WTC11 (cell line): Measurements from ENCODE around the gene MET. TPM values are rescaled to one million over a fixed set of nuclear protein-coding genes. Genes with fewer than 3 reads are reported as not detected.
A peak's percentile ranks its signal among the peaks of the same experiment; 100 is the strongest.

Source experiments
- ATAC-seq: fragments of 200-7000 bp; cut with Tn5 transposase; 2 replicates; pipeline ENCODE4 v1.10.0; 2021; ENCODE audit warnings: mild to moderate bottlenecking, moderate library complexity
- CTCF ChIA-PET: fragments of 300-600 bp; sonication (Branson Sonifier 250); formaldehyde crosslinking; loops from one replicate; lab custom pipeline; 2021; ENCODE audit warnings: antibody characterized with exemption; lab: Charles Lee
- POLR2A ChIA-PET: fragments of 350-600 bp; sonication (Branson Sonifier 250); formaldehyde crosslinking; loops from one replicate; lab custom pipeline; 2021; ENCODE audit warnings: antibody characterized with exemption; lab: Charles Lee
- DNase-seq: peaks from one replicate; pipeline ENCODE4 v3.0.0; 2021; ENCODE audit warnings: low spot score
- H3K27ac Mint-ChIP-seq: 2 replicates; pipeline ENCODE4 v1.8.0; 2021; ENCODE audit warnings: mixed read lengths
- H3K27me3 Mint-ChIP-seq: 2 replicates; pipeline ENCODE4 v1.8.0; 2021; ENCODE audit warnings: low read depth, mild to moderate bottlenecking, moderate library complexity, mixed read lengths
- H3K36me3 Mint-ChIP-seq: 2 replicates; pipeline ENCODE4 v1.8.0; 2021; ENCODE audit warnings: mixed read lengths
- H3K4me1 Mint-ChIP-seq: 2 replicates; pipeline ENCODE4 v1.8.0; 2022; ENCODE audit warnings: mixed read lengths
- H3K4me3 Mint-ChIP-seq: 2 replicates; pipeline ENCODE4 v1.8.0; 2021; ENCODE audit warnings: mild to moderate bottlenecking, moderate library complexity, mixed read lengths
- H3K9me3 Mint-ChIP-seq: 2 replicates; pipeline ENCODE4 v1.8.0; 2021; ENCODE audit warnings: mixed read lengths
- ETV6 ChIP-seq: sonication (generic); formaldehyde crosslinking; IDR thresholded peaks from 2 replicates; pipeline ENCODE4 v1.8.1; 2022; ENCODE audit warnings: mild to moderate bottlenecking, missing genetic modification reagents
- FOXJ3 ChIP-seq: sonication (generic); formaldehyde crosslinking; IDR thresholded peaks from 2 replicates; pipeline ENCODE4 v1.9.0; 2021; ENCODE audit warnings: missing genetic modification reagents, mild to moderate bottlenecking, borderline replicate concordance
- FOXP1 ChIP-seq: sonication (generic); formaldehyde crosslinking; IDR thresholded peaks from 2 replicates; pipeline ENCODE4 v1.8.0; 2022; ENCODE audit warnings: missing genetic modification reagents, mild to moderate bottlenecking, moderate library complexity, borderline replicate concordance
- HMGA2 ChIP-seq: fragments of 250-450 bp; sonication (Bioruptor Pico); IDR thresholded peaks from 2 replicates; pipeline ENCODE4 v1.4.0; 2021; ENCODE audit warnings: mild to moderate bottlenecking, moderate library complexity
- MYBL2 ChIP-seq: sonication (generic); formaldehyde crosslinking; IDR thresholded peaks from 2 replicates; pipeline ENCODE4 v1.8.1; 2023; ENCODE audit warnings: mild to moderate bottlenecking, moderate library complexity, missing genetic modification reagents
- OVOL2 ChIP-seq: fragments of 250-450 bp; sonication (Bioruptor Pico); IDR thresholded peaks from 2 replicates; pipeline ENCODE4 v1.9.0; 2021; ENCODE audit warnings: mild to moderate bottlenecking, borderline replicate concordance
- SMAD4 ChIP-seq: sonication (generic); formaldehyde crosslinking; IDR thresholded peaks from 2 replicates; pipeline ENCODE4 v1.8.0; 2022; ENCODE audit warnings: mild to moderate bottlenecking, missing genetic modification reagents
- ZNF138 ChIP-seq: sonication (generic); formaldehyde crosslinking; conservative IDR thresholded peaks from 2 replicates; pipeline ENCODE4 v1.8.1; 2022; ENCODE audit warnings: mild to moderate bottlenecking, moderate library complexity, missing genetic modification reagents
- ZNF423 ChIP-seq: fragments of 250-450 bp; sonication (Bioruptor Pico); IDR thresholded peaks from 2 replicates; pipeline ENCODE4 v2.1.2; 2022; ENCODE audit warnings: mild to moderate bottlenecking, moderate library complexity
- total RNA-seq: library from RNA; stranded (reverse); gene quantifications from 3 replicates; pipeline ENCODE4 v1.2.3, GENCODE V29; 2021
- TF ChIP-seq, protein P1 (sequence below): sonication (generic); formaldehyde crosslinking; IDR thresholded peaks from 2 replicates; pipeline ENCODE4 v1.8.1; 2022; ENCODE audit warnings: mild to moderate bottlenecking, moderate library complexity, missing genetic modification reagents
- TF ChIP-seq, protein P2 (sequence below): fragments of 250-450 bp; sonication (Bioruptor Pico); IDR thresholded peaks from 2 replicates; pipeline ENCODE4 v1.9.0; 2021; ENCODE audit warnings: moderate library complexity, mild to moderate bottlenecking, inconsistent platforms, borderline replicate concordance
- TF ChIP-seq, protein P3 (sequence below): fragments of 250-450 bp; sonication (Bioruptor Pico); conservative IDR thresholded peaks from 2 replicates; pipeline ENCODE4 v1.9.0; 2021; ENCODE audit warnings: mild to moderate bottlenecking
- TF ChIP-seq, protein P4 (sequence below): sonication (generic); formaldehyde crosslinking; IDR thresholded peaks from 2 replicates; pipeline ENCODE4 v1.8.1; 2022; ENCODE audit warnings: missing genetic modification reagents, borderline replicate concordance
- TF ChIP-seq, protein P5 (sequence below): fragments of 250-450 bp; sonication (Bioruptor Pico); IDR thresholded peaks from 2 replicates; pipeline ENCODE4 v1.9.0; 2021; ENCODE audit warnings: mild to moderate bottlenecking

Gene MET
- total RNA-seq, 1 experiment from 2014 or later, result 9.4 TPM

DNA sequence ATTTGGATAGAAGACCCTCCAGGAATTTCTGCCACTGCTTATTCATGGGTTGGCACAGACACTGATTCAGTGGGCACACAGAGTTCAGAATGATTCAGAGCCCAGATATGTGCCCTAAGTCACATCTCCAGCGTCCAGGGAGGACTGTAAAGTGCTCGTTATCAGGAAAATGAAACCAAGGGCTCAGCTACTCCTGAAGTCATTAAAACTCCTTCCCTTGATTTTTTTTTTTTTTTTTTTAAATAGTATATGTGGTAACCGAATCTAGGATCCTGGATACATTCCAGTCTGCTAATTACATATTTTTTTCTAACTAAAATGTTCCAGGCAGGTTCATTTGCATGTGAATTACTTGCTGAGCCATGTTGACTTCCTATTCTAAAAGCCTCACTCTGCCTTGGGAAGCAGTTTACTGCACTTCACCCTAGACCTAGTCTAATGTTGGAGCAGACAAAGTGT is 34.7 kb downstream of the MET start (continued):
- TF ChIP-seq, protein P1, sequence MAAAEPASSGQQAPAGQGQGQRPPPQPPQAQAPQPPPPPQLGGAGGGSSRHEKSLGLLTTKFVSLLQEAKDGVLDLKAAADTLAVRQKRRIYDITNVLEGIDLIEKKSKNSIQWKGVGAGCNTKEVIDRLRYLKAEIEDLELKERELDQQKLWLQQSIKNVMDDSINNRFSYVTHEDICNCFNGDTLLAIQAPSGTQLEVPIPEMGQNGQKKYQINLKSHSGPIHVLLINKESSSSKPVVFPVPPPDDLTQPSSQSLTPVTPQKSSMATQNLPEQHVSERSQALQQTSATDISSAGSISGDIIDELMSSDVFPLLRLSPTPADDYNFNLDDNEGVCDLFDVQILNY (CRISPR knock-in tag), result no peak

DNA sequence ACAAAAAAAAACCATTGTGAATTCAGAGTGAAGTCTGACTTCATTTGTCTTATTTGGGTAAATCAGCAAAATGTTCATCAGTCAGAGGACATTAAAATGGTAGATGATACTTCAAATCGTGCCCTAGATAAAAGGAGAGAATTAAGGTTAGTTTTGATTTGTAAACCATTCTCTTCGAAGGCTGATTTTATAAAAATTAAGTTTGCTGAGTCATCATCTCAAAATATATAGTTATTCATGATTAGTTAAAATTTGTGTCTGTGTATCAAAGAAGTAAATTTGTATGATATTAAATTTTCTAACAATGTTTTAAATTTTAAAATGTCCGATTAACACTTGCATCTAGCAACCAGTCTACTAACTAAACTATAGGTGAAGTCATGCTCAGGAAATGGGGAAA is 35.3 kb downstream of the MET start:
- Mint-ChIP-seq H3K27ac (peak overlapping the region; percentile 61; the same call in 1 of the 2 replicates), H3K4me3 (no peak overlapping the region), H3K27me3 (no peaks in the 10 kb centered on the region; the same call in 1 of the 2 replicates), H3K36me3 (no peaks in the 10 kb centered on the region), H3K4me1 (peaks cover 45% of the 10 kb centered on the region), H3K9me3 (no peaks in the 10 kb centered on the region)
- ChIA-PET POLR2A (no interaction called here), CTCF (no interaction called here)
- DNase-seq (no peak), ATAC-seq (no peak)
- TF ChIP-seq, protein P2, sequence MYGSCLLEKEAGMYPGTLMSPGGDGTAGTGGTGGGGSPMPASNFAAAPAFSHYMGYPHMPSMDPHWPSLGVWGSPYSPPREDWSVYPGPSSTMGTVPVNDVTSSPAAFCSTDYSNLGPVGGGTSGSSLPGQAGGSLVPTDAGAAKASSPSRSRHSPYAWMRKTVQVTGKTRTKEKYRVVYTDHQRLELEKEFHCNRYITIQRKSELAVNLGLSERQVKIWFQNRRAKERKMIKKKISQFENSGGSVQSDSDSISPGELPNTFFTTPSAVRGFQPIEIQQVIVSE (CRISPR knock-in tag), result no peak
- TF ChIP-seq, protein P3, sequence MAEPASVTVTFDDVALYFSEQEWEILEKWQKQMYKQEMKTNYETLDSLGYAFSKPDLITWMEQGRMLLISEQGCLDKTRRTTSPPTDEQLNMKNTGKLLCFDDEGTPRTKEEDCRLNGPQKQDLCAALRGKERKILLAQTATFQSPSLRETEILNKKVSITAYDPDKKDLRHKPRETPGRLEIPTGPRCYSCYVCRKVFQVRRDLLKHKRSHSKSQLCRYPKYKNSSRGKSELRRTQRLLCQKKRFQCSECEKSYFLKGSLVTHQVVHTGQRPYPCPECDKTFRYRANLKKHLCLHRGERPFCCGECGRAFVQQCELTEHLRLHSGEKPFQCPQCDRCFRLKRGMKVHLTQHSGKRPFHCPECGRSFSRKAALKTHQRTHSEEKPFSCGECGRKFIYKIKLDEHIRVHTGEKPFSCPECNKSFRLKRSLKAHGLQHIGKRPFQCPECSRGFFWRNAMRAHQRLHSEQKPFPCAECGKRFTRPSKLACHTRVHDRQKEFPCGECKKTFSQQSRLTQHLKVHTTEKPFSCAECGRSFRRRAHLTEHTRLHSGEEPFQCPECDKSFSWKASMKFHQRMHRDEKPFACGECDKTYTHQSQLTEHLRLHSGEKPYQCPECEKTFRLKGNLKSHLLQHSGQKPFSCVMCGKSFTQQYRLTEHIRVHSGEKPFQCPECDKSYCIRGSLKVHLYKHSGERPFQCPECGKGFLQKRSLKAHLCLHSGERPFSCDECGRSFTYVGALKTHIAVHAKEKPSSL (CRISPR knock-in tag), result no peak
- no peak for TF ChIP-seq HMGA2 (CRISPR knock-in tag)
- TF ChIP-seq, protein P4, sequence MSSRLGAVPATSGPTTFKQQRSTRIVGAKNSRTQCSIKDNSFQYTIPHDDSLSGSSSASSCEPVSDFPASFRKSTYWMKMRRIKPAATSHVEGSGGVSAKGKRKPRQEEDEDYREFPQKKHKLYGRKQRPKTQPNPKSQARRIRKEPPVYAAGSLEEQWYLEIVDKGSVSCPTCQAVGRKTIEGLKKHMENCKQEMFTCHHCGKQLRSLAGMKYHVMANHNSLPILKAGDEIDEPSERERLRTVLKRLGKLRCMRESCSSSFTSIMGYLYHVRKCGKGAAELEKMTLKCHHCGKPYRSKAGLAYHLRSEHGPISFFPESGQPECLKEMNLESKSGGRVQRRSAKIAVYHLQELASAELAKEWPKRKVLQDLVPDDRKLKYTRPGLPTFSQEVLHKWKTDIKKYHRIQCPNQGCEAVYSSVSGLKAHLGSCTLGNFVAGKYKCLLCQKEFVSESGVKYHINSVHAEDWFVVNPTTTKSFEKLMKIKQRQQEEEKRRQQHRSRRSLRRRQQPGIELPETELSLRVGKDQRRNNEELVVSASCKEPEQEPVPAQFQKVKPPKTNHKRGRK (CRISPR knock-in tag), result no peak

DNA sequence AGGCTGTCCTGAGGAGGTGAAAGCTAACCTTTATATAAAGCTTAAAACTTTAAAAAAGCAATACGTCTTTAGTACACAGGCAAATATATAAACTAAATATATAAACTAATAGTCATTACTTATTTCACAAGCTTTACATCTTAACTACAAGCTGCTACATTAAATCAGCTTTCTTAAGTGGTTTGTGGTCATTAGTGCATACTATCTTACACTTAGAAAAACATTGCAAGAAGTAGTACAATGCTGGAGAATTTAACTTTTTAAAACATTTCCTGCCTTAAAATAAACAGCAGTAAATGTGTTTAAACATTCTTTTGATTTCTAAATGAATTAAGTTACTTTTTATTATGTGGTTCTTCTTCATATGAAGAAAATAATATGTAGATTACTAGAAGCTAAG is 36.3 kb downstream of the MET start:
- TF ChIP-seq ETV6, result no peak
- no peak for TF ChIP-seq SMAD4
- no peak for TF ChIP-seq FOXP1 (CRISPR knock-in tag)
- no peak for TF ChIP-seq FOXJ3 (CRISPR knock-in tag)
- ATAC-seq (no peak), DNase-seq (no peak)
- CTCF ChIA-PET, result no interaction called here
- Mint-ChIP-seq H3K27me3 (no peaks in the 10 kb centered on the region; the same call in 1 of the 2 replicates), H3K4me1 (peaks cover 45% of the 10 kb centered on the region), H3K36me3 (no peaks in the 10 kb centered on the region), H3K4me3 (no peak overlapping the region), H3K9me3 (no peaks in the 10 kb centered on the region), H3K27ac (peak overlapping the region; percentile 56; the same call in 1 of the 2 replicates)
- POLR2A ChIA-PET, result interaction anchor here (0.5 kb wide), 1 partner anchor 1849 kb away, joined by 3 read pairs; no protein-coding TSS in a partner anchor

DNA sequence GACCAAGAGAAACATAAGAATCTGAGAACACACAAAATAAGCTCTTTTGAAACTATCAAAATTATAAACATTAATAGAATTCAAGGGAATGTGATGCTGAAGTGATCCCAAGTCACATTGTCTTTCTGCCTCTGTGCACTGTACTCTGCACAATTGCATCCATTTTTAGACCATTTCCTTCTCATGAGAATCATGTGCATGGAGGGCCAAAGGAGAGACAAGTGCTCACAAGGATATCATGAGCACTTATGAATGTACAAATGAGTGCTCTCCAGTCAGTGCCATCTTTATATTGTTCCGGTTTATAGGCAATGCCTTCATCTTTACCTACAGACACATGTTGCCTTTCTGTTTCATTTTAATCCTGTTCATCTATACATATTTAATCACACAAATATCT is 36.9 kb downstream of the MET start:
- H3K36me3 Mint-ChIP-seq, result no peaks in the 10 kb centered on the region
- CTCF ChIA-PET, result no interaction called here
- TF ChIP-seq OVOL2 (CRISPR knock-in tag), result no peak
- no peak for TF ChIP-seq ZNF423 (CRISPR knock-in tag)
- no peak for TF ChIP-seq MYBL2 (CRISPR knock-in tag)
- TF ChIP-seq FOXP1 (CRISPR knock-in tag), result no peak
- TF ChIP-seq, protein P5, sequence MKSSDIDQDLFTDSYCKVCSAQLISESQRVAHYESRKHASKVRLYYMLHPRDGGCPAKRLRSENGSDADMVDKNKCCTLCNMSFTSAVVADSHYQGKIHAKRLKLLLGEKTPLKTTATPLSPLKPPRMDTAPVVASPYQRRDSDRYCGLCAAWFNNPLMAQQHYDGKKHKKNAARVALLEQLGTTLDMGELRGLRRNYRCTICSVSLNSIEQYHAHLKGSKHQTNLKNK, result no peak
- TF ChIP-seq ZNF138, result no peak
- TF ChIP-seq, all 79 proteins: peak for 0
- peak overlapping the region; percentile 74; the same call in 1 of the 2 replicates for H3K27ac Mint-ChIP-seq
- H3K9me3 Mint-ChIP-seq, result no peaks in the 10 kb centered on the region
- DNase-seq (no peak), ATAC-seq (no peak)
- peaks cover 45% of the 10 kb centered on the region for H3K4me1 Mint-ChIP-seq
- no peaks in the 10 kb centered on the region; the same call in 1 of the 2 replicates for H3K27me3 Mint-ChIP-seq
- POLR2A ChIA-PET, result no interaction called here
- H3K4me3 Mint-ChIP-seq, result no peak overlapping the region
